ENCODE data around the gene AKAP13. TPM values are rescaled to one million over a fixed set of nuclear protein-coding genes. Genes with fewer than 3 reads are reported as not detected.

AKAP13 gene
- total RNA-seq, 1 donor from 2014 or later, result 145 TPM

GRCh38 chr15:85445361-85445760 is 65.0 kb downstream of the AKAP13 start:
- peaks cover 5% of the 10 kb centered on the region for H3K9me3 Mint-ChIP-seq (ENCODE audit: unreplicated experiment)
- H3K27me3 Mint-ChIP-seq (ENCODE audit: unreplicated experiment), result peaks cover 4% of the 10 kb centered on the region
- no peak for DNase-seq
- no peak for TF ChIP-seq CTCF (IDR thresholded peaks at IDR 0.05; ENCODE audit: partially characterized antibody, unreplicated experiment)
- H3K36me3 Mint-ChIP-seq (ENCODE audit: unreplicated experiment), result peaks cover 18% of the 10 kb centered on the region
- no peak overlapping the region for H3K4me3 Mint-ChIP-seq (ENCODE audit: unreplicated experiment)
- H3K4me1 Mint-ChIP-seq (ENCODE audit: low read depth, unreplicated experiment), result peaks cover 8% of the 10 kb centered on the region
- no peak overlapping the region for H3K27ac Mint-ChIP-seq (ENCODE audit: unreplicated experiment)

DNA sequence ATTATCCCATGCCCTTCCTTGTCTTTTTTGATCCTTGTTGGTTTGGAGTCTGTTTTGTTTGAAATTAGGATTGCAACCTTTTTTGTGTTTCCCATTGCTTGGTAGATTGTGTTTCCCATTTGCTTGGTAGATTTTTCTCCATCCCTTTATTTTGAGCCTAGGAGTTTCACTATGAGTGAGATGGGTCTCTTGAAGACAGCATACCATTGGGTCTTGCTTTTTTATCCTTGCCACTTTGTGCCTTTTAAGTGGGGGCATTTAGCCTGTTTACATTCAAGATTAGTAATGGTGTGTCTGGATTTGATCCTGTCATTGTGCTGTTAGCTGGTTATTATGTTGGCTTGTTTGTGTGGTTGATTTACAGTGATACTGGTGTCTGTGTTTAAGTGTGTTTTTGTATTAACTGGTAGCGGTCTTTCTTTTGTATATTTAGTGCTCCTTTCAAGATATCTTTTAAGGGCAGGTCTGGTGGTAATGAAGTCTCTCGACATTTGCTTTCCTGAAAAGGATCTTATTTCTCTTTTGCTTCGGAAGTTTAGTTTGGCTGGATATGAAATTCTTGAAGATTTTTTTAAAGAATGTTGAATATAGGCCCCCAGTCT is 70.8 kb downstream of the AKAP13 start:
- Mint-ChIP-seq H3K4me1 (ENCODE audit: low read depth, unreplicated experiment) (peaks cover 4% of the 10 kb centered on the region), H3K36me3 (ENCODE audit: unreplicated experiment) (peaks cover 32% of the 10 kb centered on the region), H3K9me3 (ENCODE audit: unreplicated experiment) (peaks cover 15% of the 10 kb centered on the region), H3K4me3 (ENCODE audit: unreplicated experiment) (no peak overlapping the region), H3K27me3 (ENCODE audit: unreplicated experiment) (peaks cover 5% of the 10 kb centered on the region), H3K27ac (ENCODE audit: unreplicated experiment) (no peak overlapping the region)
- DNase-seq, result no peak
- TF ChIP-seq CTCF (IDR thresholded peaks at IDR 0.05; ENCODE audit: partially characterized antibody, unreplicated experiment), result no peak

GRCh38 chr15:85452436-85452835 is 72.0 kb downstream of the AKAP13 start:
- Mint-ChIP-seq H3K27ac (ENCODE audit: unreplicated experiment) (peak overlapping the region; percentile 24), H3K4me1 (ENCODE audit: low read depth, unreplicated experiment) (peaks cover 6% of the 10 kb centered on the region), H3K27me3 (ENCODE audit: unreplicated experiment) (peaks cover 5% of the 10 kb centered on the region), H3K36me3 (ENCODE audit: unreplicated experiment) (peaks cover 30% of the 10 kb centered on the region), H3K9me3 (ENCODE audit: unreplicated experiment) (peaks cover 15% of the 10 kb centered on the region), H3K4me3 (ENCODE audit: unreplicated experiment) (no peak overlapping the region)
- DNase-seq, result no peak
- no peak for TF ChIP-seq CTCF (IDR thresholded peaks at IDR 0.05; ENCODE audit: partially characterized antibody, unreplicated experiment)

GRCh38 chr15:85453144-85453872 is 72.9 kb downstream of the AKAP13 start:
- no peak overlapping the region for H3K4me3 Mint-ChIP-seq (ENCODE audit: unreplicated experiment)
- H3K36me3 Mint-ChIP-seq (ENCODE audit: unreplicated experiment), result peaks cover 30% of the 10 kb centered on the region
- H3K4me1 Mint-ChIP-seq (ENCODE audit: low read depth, unreplicated experiment), result peaks cover 7% of the 10 kb centered on the region
- H3K9me3 Mint-ChIP-seq (ENCODE audit: unreplicated experiment), result peaks cover 15% of the 10 kb centered on the region
- DNase-seq, result no peak
- peaks cover 5% of the 10 kb centered on the region for H3K27me3 Mint-ChIP-seq (ENCODE audit: unreplicated experiment)
- peak overlapping the region; percentile 24 for H3K27ac Mint-ChIP-seq (ENCODE audit: unreplicated experiment)
- TF ChIP-seq CTCF (IDR thresholded peaks at IDR 0.05; ENCODE audit: partially characterized antibody, unreplicated experiment), result no peak

DNA sequence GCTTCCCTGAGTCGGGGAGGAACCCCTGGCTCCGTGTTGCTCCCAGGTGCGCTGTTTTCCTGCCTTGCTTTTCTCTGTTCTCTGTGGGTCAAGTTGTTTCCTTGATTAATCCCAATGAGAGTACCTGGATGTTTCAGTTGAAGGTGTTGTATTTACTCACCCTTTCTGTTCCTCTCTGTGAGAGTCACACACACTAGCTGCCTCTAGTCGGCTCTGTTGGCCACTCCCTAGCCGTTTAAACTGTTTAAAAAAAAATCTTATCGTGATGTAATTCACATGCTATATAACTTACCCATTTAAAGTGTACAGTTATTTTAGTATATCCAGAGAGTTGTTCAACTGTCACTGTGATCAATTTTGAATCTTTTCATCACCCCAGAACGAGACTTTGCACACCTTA is 74.0 kb downstream of the AKAP13 start:
- Mint-ChIP-seq H3K27ac (ENCODE audit: unreplicated experiment) (no peak overlapping the region), H3K4me3 (ENCODE audit: unreplicated experiment) (no peak overlapping the region), H3K4me1 (ENCODE audit: low read depth, unreplicated experiment) (peaks cover 7% of the 10 kb centered on the region), H3K9me3 (ENCODE audit: unreplicated experiment) (peaks cover 15% of the 10 kb centered on the region), H3K27me3 (ENCODE audit: unreplicated experiment) (peaks cover 7% of the 10 kb centered on the region), H3K36me3 (ENCODE audit: unreplicated experiment) (peaks cover 26% of the 10 kb centered on the region)
- TF ChIP-seq CTCF (IDR thresholded peaks at IDR 0.05; ENCODE audit: partially characterized antibody, unreplicated experiment), result no peak
- DNase-seq, result no peak
